Epithelial cell of prostate (primary cell): ENCODE measurements around the gene PLCD1.

ENCODE experiments used
- DNase-seq: peaks from one replicate; pipeline ENCODE4 v3.0.0-alpha.2; 2011; ENCODE audit warnings: low read depth, low spot score
- H3K27ac ChIP-seq: fragments of 450-650 bp; 2 replicates; pipeline ENCODE4 v1.5.1; 2017; ENCODE audit warnings: mild to moderate bottlenecking

Gene PLCD1

DNA sequence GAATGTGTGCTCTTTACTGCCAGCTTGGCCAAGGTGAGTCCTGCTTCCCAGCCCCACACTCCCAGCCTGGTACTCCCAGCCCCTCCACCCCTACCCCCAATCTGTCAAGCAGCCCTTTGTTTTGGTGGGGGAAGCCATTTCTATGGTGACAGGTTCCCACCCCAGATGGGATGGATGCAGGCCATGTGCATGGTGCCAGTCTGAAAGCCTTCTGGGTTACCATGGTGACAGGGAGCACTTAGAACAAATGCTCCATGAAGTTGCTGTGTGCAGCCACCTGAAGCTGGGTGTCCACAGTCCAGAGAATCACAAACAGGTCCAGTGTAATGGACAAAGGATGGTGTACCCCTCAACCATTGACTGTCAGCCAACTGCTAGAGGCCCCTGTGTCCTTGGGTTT lies 58.0 kb downstream of the PLCD1 start:
- H3K27ac ChIP-seq: no peak overlapping the region

DNA sequence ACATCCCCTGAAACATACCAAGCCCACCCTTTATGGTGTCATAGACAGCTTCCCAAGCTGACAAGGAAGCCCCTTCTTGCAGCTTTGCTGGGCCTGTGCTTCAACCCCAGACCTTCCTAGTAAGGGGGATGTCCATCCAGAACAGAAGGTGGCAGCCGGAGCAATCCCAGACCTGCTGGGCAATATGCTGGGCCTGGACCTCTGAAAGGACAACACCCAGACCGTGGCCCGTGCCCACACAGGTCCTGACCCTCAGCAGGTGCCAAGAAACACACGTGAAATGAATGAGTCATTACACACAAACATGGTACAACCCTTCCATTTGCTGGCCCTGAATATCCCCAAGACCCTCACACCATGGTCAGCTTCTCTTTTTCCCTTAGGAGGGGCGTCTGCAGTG lies 58.6 kb downstream of the PLCD1 start:
- no peak for DNase-seq

More for the DNA sequence above, 58.0 kb downstream of the PLCD1 start:
- DNase-seq: no peak

DNA sequence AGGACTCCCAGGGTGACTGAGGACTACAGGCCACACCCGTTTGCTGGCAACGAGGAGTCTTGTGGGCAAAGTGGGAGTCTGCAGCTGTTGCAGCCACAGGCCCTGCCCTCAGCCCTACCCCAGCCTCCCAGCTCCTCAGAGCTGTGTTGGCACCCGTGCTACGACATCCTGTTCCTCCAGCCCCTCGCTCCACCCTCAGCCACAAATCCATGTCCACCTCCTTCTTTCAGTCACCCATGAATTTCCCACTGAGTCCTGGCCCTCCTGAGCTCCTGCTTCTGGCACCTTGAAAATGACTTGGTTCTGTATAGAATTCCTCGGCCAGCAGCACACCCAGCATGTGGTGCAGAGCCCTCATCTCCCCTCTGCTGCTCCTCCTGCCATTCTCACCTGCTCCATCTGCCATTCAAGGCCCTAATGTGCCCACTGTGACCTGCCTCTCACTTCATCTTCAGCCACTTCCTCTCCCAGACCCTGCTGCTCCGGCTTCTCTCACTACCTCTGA lies 59.8 kb downstream of the PLCD1 start:
- DNase-seq: no peak
- H3K27ac ChIP-seq: no peak overlapping the region

More for the DNA sequence above, 58.6 kb downstream of the PLCD1 start:
- no peak overlapping the region for H3K27ac ChIP-seq

DNA sequence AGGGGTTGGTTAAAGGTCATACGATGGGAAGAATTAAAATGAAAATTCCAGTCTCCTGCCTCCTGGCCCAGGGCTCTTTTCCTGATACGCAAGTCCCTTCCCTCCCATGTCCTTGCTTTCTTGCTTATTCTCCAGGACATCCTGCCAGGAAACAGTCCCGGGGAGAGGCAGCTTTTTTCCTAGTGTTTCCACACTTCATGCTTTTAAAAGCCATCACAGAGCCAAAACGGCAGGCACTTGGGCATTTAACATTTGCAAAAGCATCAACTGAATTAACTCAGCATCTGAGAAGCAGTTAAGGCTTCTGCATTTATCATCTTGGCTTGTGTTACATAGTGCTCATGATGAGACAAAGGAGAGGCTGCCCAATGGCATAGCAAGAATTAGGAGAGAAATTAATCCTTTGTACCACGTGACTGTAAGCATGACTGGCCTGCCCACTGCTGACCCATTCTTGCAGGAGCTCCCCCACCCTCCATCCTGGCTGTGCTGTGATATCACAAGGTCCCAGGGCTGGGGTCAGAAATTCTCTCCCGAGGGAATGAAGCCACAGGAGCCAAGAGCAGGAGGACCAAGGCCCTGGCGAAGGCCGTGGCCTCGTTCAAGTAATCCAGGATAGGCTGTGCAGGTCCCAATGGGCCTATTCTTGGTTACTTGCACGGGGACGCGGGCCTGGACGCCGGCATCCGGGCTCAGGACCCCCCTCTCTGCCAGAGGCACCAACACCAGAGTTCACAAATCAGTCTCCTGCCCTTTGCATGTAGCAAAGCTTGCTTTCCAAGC lies 60.4 kb downstream of the PLCD1 start:
- DNase-seq: no peak
- no peak overlapping the region for H3K27ac ChIP-seq

DNA sequence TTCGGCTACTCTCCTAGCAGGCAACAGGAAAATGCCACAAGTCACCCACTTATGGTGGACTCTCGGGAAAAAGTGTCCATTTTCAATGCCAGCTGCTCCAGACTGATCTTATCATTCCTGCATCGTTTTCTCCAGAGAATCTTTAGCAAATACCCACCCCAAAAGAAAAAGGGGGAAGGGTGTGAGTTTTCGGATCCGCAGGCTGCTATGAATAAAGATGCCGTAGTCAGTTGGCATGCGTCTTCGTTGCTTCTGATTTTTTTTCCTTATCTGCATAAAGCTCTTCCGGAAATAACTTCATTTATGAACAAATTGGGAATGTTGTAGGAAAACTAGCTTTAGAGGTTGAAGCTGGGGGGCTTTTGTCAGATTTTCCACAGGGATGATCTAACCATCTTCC lies 61.2 kb downstream of the PLCD1 start:
- no peak for DNase-seq
- no peak overlapping the region for H3K27ac ChIP-seq

DNA sequence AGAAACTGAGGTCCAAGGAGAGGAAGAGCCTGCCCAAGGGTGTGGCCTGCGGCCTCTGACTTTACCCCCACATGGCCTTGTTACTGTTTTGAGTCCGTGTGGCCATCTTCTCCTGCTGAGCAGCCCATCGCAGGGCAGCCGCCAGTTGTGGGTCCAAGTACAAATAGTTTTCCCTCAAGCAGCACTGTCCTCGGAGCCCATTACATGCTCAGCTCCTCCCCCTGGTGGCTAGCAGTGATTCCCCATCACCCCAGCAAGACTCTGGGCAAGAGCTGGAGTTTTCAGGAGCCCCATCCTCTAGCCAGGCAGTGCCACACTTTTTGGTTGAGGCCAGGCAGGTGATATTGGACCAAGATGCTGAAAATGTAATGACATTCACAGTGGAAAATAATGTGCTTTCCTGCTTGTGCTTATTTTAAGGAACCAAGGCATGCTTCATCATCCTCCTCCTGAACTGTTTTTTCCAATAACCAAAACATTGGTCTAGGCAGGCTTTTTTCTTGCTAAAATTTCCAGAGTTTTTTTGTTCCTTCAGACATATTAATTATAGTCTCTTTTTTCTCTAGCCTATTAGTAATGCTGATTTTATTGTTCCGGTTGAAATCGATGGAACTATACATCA lies 62.1 kb downstream of the PLCD1 start:
- no peak for DNase-seq
- H3K27ac ChIP-seq: no peak overlapping the region

DNA sequence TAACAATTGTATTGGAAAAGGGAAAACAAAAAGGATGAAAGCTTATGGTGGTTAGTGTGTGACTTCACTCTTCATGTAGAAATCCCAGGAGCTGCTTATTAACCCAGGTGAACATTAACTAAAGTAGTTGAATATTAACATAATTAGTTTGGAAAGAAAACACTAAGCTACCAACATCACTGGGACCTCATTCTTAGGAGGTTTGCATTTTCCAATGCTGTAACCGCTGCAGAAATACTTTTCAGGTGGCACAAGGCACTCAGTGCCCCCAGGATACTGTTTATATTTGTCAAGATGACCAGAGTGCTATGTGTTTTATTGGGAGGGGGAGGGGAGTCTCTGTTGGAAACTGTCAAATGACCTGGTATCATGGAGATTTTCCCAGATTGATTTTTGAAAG lies 64.7 kb downstream of the PLCD1 start:
- DNase-seq: no peak
- H3K27ac ChIP-seq: no peak overlapping the region

DNA sequence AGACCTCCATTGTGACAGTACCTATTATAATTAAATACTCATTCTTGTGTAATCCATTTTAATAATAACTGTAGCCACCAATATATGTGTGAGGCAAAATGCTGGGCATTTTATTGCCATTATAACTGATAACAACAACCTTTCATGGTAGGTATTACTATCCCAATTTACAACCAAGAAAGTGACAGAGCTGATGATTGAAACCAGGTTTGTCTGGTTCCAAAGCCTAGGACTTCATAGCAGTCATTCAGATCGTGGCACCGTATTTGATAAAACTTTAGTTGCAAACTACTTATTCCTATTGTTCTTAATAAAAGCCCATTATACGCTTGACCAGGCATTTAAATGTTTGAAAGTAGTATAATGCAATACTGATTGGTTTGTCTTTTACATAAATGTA lies 65.3 kb downstream of the PLCD1 start:
- H3K27ac ChIP-seq: no peak overlapping the region
- DNase-seq: no peak

DNA sequence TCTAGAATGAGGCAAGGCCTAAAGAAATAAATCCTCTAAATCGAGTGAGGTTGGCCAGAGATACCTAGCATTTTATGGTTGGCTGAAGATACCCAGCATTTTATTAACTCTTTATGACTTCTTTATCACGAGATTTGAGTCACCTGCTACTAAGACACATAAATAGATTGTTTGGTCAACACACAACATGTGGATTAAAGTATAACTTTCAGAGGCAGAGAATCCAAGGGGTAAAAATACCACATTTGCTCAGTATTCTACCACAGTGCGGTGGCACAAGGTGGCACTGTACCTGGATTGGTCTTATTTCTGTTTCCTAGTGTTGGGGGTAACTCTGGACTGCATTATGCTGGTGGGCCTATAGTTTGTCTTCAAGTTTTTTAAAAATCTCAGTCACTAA lies 65.8 kb downstream of the PLCD1 start:
- no peak for DNase-seq
- H3K27ac ChIP-seq: no peak overlapping the region

DNA sequence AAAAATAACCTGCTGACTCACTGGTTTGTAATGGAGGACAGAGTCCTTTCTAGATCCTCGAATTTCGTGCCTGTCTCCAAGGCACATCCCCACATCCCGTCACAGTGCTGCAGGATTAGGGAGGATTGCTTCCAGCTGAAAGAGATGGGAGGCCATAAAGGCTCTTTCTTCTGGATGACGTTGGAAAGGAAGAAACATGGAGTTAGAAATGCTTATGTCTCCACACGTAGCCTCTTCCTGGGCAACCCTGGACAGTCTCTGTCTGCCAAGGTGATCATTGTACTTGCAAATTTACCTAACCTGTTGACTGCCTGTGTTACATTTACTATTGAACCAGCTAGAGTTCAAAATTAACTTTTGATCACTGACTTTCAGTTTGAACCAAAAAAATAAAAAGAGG lies 66.4 kb downstream of the PLCD1 start:
- H3K27ac ChIP-seq: no peak overlapping the region
- DNase-seq: no peak

DNA sequence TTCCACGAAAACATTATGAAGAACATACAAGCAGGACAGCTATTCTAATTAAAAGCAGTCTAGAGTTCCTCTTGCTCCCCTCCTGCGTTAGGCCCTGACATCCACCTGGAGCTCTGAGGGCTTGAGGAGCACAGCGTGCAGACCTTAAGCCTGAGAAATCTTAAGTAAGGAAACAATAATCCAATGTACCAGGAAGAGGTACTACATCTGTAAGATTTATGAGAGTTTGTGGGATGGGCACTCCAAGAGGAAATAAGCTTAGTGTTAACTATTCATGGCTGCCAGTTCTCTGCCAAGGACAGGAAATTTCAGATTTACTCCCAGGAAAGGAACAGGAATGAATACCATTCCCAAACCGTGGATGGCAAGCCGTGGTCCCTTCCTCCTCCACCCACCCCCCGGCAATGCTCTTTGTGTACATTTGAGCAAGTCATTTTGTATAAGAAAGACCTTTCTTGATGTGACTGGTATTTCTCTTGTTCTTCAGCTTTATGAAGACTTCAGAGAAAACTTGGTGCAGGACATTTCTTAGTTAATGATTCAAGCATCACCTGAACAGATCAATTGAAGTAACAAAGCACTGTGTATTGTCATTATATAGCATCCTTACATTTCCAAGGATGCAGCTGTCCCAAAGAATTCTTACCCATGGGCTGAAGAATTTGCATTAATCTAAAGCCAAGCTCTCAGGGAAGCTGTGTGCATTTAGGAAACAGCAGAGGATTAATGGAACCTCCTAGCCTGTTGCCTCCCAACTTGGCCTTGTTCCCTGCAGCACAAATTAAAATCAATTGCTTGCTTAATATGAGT lies 67.6 kb downstream of the PLCD1 start:
- DNase-seq: no peak
- H3K27ac ChIP-seq: peak overlapping the region; percentile 10

DNA sequence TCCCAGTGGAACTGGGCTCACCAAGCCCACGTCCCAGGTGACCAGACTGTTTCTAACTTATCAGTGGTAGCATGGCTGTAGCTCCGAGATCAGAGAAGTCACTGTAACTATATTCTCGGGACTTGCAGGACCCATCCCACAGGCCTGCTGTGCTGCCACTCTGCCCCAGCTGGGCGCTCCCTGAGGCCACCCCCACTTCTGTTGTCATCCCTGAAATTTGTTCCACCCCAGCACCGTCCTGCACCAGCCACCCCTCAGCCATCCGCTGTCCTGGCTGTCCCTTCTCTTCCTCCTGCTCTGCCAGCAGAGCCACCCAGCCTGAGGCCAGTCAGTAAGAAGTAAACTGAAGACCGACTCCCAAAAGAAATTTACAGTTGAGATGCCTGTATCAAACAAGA lies 71.9 kb downstream of the PLCD1 start:
- no peak overlapping the region for H3K27ac ChIP-seq
- no peak for DNase-seq
